ENCODE measurements around the gene ADH1C. TPM values are rescaled to one million over a fixed set of nuclear protein-coding genes. Genes with fewer than 3 reads are reported as not detected.

ADH1C gene
- total RNA-seq, 1 experiment from 2014 or later: not detected

DNA sequence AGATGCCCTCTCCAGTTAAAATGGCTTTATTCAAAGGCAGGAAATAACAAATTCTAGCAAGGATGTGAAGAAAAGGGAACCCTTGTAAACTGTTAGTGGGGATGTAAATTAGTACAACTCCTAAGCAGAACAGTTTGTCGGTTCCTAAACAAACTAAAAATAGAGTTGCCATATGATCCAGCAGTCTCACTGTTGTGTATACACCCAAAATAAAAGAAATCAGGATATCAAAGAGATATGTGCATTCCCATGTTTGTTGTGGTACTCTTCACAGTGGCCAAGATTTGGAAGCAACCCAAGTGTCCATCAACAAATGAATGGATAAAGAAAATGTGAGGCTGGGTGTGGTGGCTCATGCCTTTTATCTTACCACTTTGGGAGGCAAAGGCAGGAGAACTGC lies 46.5 kb upstream of the ADH1C start:
- intact Hi-C loops (cut with micrococcal nuclease; ENCODE audit: unreplicated experiment) (no loop called here), in situ Hi-C loops (cut with HindIII; ENCODE audit: low pct_unique_long_range_greater_than_20kb, low sequenced_read_pairs) (no loop called here)
- DNase-seq (ENCODE audit: low read depth, low spot score) (no peak), ATAC-seq (no peak)
- Histone ChIP-seq H3K27ac (ENCODE audit: low read length) (no peak overlapping the region), H3K4me1 (ENCODE audit: control insufficient read depth, insufficient read depth, low read length) (no peaks in the 10 kb centered on the region), H3K4me3 (ENCODE audit: low read depth in 2 of 2, low read length in 2 of 2) (no peak overlapping the region), H3K9me3 (ENCODE audit: control insufficient read depth, insufficient read depth, low read depth, low read length) (no peaks in the 10 kb centered on the region), H3K27me3 (ENCODE audit: control insufficient read depth, insufficient read depth, low read length) (no peaks in the 10 kb centered on the region), H3K36me3 (ENCODE audit: control insufficient read depth, insufficient read depth, low read length) (no peaks in the 10 kb centered on the region)
- no TSS peak for BruUV-seq (replicated peaks)
- POLR2A ChIA-PET: no interaction called here
- no peak for TF ChIP-seq POLR2AphosphoS5 (IDR thresholded peaks at IDR 0.05; ENCODE audit: low read depth, low read length)
- TF ChIP-seq, protein P1, sequence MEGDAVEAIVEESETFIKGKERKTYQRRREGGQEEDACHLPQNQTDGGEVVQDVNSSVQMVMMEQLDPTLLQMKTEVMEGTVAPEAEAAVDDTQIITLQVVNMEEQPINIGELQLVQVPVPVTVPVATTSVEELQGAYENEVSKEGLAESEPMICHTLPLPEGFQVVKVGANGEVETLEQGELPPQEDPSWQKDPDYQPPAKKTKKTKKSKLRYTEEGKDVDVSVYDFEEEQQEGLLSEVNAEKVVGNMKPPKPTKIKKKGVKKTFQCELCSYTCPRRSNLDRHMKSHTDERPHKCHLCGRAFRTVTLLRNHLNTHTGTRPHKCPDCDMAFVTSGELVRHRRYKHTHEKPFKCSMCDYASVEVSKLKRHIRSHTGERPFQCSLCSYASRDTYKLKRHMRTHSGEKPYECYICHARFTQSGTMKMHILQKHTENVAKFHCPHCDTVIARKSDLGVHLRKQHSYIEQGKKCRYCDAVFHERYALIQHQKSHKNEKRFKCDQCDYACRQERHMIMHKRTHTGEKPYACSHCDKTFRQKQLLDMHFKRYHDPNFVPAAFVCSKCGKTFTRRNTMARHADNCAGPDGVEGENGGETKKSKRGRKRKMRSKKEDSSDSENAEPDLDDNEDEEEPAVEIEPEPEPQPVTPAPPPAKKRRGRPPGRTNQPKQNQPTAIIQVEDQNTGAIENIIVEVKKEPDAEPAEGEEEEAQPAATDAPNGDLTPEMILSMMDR (IDR thresholded peaks at IDR 0.05): no peak
- TF ChIP-seq, protein P2, sequence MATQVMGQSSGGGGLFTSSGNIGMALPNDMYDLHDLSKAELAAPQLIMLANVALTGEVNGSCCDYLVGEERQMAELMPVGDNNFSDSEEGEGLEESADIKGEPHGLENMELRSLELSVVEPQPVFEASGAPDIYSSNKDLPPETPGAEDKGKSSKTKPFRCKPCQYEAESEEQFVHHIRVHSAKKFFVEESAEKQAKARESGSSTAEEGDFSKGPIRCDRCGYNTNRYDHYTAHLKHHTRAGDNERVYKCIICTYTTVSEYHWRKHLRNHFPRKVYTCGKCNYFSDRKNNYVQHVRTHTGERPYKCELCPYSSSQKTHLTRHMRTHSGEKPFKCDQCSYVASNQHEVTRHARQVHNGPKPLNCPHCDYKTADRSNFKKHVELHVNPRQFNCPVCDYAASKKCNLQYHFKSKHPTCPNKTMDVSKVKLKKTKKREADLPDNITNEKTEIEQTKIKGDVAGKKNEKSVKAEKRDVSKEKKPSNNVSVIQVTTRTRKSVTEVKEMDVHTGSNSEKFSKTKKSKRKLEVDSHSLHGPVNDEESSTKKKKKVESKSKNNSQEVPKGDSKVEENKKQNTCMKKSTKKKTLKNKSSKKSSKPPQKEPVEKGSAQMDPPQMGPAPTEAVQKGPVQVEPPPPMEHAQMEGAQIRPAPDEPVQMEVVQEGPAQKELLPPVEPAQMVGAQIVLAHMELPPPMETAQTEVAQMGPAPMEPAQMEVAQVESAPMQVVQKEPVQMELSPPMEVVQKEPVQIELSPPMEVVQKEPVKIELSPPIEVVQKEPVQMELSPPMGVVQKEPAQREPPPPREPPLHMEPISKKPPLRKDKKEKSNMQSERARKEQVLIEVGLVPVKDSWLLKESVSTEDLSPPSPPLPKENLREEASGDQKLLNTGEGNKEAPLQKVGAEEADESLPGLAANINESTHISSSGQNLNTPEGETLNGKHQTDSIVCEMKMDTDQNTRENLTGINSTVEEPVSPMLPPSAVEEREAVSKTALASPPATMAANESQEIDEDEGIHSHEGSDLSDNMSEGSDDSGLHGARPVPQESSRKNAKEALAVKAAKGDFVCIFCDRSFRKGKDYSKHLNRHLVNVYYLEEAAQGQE (IDR thresholded peaks at IDR 0.05; ENCODE audit: insufficient read depth in 1 of 2, low read depth in 2 of 2, low read length in 1 of 2): no peak
- TF ChIP-seq TCF7L2 (IDR thresholded peaks at IDR 0.05; ENCODE audit: low read depth, low read length): no peak
- TF ChIP-seq SIN3A (IDR thresholded peaks at IDR 0.05; ENCODE audit: borderline replicate concordance, insufficient read depth, low read depth, low read length): no peak
- CTCF ChIA-PET: no interaction called here

DNA sequence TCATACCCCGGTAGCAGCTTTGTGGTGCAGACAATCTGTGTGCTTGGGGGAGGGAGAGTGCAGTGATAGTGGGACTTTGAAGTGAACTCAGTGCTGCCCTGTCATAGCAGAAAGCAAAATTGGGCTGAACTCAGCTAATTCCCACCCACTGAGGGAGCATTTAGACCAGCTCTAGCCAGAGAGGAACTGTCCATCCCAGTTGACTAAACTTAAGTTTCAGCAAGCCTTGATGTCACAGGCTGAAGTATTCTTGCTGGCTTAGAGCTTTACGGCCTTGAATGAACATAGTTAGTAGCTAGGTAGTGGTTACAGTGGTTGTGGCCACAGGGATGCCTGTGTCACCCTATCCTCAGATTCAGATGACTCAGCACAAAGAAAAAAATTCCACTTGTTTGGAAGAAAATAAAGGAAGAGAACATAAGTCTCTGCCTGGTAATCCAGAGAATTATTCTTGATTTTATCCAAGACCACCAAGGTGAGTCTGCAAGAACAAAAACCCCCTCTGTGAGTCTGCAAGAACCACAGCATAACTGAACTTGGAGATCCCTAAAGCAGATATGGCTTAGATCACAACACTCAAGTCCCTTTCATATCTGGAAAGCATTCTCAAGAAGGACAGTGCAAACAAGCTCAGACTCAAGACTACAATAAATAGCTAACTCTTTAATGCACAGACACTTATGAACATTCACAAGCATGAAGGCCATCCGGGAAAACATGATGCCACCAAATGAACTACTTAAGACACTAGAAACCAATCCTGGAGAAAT lies 43.2 kb upstream of the ADH1C start:
- BruUV-seq (replicated peaks): no TSS peak
- Histone ChIP-seq H3K9me3 (ENCODE audit: control insufficient read depth, insufficient read depth, low read depth, low read length) (no peaks in the 10 kb centered on the region), H3K27ac (ENCODE audit: low read length) (no peak overlapping the region), H3K4me3 (ENCODE audit: low read depth in 2 of 2, low read length in 2 of 2) (no peak overlapping the region), H3K36me3 (ENCODE audit: control insufficient read depth, insufficient read depth, low read length) (no peaks in the 10 kb centered on the region), H3K4me1 (ENCODE audit: control insufficient read depth, insufficient read depth, low read length) (no peaks in the 10 kb centered on the region), H3K27me3 (ENCODE audit: control insufficient read depth, insufficient read depth, low read length) (no peaks in the 10 kb centered on the region)
- in situ Hi-C loops (cut with HindIII; ENCODE audit: low pct_unique_long_range_greater_than_20kb, low sequenced_read_pairs): no loop called here
- no peak for DNase-seq (ENCODE audit: low read depth, low spot score)
- intact Hi-C loops (cut with micrococcal nuclease; ENCODE audit: unreplicated experiment): no loop called here
- CTCF ChIA-PET: no interaction called here
- TF ChIP-seq SIN3A (IDR thresholded peaks at IDR 0.05; ENCODE audit: borderline replicate concordance, insufficient read depth, low read depth, low read length) (no peak), POLR2AphosphoS5 (IDR thresholded peaks at IDR 0.05; ENCODE audit: low read depth, low read length) (no peak), TCF7L2 (IDR thresholded peaks at IDR 0.05; ENCODE audit: low read depth, low read length) (no peak)
- TF ChIP-seq, protein P1 (IDR thresholded peaks at IDR 0.05): no peak
- TF ChIP-seq, protein P2 (IDR thresholded peaks at IDR 0.05; ENCODE audit: insufficient read depth in 1 of 2, low read depth in 2 of 2, low read length in 1 of 2): no peak
- no peak for ATAC-seq
- POLR2A ChIA-PET: no interaction called here
